NCI-H748 treated with DMSO at 0.1 percent for 48 hours (cell line): Measurements from ENCODE around the gene SPON1.
"Not testable (repeated sequence)": the region's sequence is repeated elsewhere in the genome, so short reads cannot be mapped to it uniquely, and the experiment has no call there.

Experiments used
- DNase-seq: peaks from one replicate; lab custom pipeline; 2025; lab: John Stamatoyannopoulos, UW

The SPON1 gene

DNA sequence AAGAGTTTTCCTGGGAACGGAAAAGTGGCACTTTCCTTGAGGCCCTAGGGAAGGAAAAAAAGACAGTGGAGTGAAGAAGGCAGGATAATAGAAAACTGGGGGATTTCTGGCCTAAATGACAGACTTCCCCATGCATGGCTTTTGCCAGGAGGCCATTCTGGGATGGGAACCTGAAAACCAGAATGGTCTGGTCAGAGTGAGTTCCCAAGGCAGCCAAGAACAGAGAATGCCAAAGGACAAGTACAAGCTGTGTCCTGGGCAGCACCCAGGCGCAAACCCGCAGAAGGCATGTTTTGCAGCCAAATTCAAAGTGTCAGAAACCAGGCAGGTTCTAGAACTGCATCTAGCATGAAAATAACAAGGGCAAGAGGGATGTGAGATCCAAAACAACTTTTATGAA, 162.4 kb downstream of the SPON1 start:
- DNase-seq, result no peak

DNA sequence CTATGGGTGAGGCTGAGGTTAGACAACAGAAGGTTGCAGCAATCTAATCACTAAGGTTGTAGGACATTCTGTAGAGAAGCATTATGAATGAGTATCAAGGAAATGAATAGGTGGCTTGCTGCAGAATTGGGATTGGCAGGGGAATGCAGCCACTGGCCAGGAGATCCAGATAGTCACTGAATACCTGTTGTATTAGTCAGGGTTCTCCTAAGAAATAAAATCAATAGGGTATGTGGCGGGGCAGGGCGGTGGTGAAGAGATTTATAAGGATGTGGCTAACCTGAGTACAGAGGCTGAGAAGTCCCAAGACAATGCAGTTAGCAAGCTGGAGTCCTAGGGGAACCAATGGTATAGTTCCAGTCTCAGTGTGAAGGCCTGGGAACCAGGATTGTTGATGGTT, 163.0 kb downstream of the SPON1 start:
- DNase-seq, result no peak

DNA sequence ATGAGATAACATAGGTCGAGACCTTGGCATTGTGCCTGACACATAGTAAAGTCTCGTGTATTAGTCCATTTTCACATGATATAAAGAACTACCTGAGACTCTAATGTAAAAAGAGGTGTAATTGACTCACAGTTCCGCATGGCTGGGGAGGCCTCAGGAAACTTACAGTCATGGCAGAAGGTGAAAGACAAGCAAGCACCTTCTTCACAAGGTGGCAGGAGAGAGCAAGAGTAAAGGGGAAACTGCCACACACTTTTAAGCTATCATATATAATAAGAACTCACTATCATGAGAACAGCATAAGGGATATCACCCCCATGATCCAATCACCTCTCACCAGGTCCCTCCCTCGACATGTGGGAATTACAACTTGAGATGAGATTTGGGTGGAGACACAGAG, 165.2 kb downstream of the SPON1 start:
- no peak for DNase-seq

DNA sequence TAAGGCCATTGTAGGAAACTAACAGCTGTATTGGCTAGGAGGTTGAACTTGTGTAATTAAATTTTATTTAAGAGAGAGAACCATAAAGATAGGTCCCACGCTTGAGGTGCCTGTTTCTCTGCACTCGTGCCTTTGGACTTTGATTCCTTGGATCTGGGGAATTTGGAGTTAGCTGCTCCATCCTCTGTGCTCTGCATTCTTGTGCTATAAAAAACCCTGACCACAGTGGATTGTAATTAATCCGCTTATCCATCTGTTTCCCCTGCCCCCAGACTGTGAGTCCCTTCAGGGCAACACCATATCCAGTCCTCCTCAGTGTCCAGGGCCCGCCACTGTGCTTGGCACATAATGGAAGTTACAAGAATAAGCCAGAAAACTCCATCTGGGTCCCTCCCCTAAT, 169.8 kb downstream of the SPON1 start:
- DNase-seq, result no peak

DNA sequence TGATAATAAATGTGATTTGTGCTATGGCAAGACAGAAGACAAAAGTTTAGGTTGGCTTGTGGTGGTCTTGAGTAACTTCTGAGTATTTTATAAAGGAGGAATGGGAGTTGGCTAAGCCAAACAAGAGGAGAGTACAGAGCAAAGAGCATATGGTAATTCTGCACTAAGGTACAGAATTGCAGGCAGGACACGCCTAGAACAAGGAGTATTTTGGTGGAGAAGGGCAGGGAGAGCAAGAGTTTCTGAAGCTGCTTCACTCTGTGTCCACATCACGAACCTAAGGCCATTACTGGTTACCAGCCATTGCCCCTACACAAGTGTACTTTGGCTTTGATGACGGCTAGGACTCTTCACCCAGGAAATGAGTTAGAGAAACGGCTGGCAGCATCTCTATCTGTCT, 170.9 kb downstream of the SPON1 start:
- DNase-seq, result no peak

DNA sequence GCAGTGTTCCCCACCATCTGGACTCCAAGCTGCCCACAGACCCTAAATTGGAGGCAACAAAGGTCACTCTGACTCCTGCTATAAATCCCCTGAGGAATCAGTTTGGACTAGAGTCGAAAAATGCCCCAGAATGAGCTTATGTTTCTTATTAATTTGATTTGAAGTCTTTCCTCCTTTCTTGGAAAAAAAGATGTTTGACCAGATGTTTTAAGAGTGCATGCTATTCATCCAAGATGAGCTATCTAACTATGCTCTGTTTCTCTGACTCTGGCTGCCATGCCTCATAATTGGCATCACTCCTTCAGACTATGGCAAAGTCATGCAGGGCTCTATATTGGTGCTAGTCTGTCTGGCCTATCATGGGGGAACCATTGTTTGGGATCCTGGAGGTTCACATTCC, 174.0 kb downstream of the SPON1 start:
- no peak for DNase-seq

DNA sequence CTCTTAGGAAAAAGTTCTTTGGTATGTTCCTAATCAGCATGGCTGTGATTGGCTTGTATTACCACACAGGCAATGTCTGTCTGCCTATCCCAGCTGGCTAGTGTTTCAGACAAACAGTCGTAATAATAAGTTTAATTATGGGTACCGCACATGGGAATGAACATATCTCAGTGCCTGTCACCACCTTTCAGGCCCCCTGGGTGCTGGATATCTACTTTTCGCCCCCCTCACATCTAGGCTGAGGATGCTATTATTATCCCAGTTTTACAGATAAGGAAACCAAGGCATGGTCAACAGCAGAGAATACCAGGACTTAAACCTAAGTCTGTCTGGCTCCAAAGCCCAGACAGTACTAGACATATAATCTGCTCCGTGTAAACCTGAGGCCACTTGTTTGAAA, 174.8 kb downstream of the SPON1 start:
- DNase-seq, result no peak

DNA sequence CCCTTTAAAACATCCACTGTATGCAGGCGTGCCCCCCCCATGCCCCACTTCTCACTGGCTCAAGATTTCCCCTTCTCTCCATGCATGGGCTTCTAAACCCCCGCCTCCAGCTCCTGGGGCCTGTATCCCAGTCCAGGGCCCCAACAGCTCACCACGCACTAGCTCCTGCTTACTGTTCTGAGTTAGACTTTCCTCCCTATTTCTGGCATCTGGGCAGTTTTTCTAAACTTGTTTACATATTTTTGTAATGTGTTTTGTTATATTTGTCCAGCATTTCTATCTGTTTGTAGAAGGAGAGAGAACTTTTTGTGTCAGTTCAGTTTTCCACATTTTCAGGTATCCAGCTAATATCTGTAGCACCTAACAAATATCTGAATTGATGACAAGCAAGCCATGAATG, 178.5 kb downstream of the SPON1 start:
- DNase-seq, result no peak

DNA sequence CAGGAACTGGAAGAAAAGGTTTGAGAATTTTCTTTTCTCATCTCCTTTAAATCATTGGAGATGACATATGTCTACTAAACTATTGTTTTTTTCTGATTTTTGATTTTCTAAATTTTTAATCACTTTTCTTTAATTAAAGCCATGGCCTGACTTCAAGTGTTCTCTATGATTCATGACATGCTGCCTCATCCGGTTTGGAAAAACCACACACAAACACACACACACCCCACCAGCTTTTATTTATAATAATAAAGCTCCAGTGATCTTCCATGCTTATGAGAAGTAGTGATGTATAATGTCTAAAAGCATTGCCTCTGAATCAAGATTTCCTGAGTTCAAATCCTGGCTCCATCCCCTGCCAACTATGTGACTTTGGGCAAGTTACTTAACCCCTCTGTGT, 179.2 kb downstream of the SPON1 start:
- DNase-seq, result no peak

DNA sequence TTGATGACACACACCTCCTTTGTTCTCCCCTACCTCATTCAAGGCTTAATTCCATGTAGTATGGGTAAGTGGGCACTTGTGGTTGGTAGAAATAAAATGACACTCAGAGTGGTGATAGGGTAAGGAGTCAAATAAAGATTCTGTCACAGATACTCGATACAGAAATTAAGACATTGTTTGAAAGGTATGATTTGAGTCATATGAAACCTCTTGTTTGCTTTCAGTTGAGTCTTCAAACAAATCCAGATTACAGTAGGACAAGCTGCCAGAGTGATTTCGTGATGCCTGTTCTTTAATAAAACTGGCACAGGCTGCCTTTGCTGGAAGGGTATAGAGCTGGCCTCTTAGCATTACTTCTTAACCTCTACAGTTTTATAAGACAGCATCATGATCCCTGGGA, 182.4 kb downstream of the SPON1 start:
- no peak for DNase-seq

DNA sequence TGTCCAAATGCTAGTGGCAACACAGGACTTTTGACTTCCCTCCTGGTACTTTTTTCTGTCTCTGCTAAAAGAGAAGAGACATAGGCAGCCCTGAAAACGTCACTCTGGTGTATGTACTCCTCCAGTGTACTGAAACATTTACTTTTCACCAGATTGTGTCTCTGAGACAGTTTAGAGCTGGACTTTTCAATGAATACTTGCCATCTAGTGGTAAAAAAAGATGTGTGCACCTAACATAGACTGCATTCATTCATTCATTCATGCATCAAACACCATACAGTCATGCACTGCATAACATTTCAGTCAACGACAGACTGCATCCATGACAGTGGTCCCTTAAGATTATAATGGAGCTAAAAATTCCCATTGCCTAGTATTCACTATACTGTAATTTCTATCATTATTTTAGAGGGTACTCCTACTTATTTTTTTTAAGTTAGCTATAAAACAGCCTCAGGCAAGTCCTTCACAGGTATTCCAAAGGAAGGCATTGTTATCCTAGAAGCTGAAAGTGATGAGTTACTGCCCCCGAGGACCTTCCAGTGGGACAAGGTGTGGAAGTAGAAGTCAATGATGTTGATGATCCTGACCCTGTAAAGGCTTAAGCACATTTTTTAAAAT, 186.2 kb downstream of the SPON1 start:
- no peak for DNase-seq

DNA sequence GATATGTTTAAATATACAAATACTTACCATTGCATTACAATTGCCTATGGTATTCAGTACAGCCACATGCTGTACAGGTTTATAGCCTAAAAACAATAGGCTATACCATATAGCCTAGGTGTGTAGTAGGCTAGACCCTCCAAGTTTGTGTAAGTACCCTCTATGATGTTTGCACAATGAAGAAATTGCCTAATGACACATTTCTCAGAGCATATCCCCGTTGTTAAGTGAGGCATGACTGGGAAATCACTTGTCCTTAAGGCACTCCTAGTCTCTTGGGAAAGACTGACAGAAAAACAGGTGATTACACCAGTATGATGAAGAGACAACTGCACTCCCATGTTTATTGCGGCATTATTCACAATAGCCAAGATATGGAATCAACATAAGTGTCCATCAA, 187.2 kb downstream of the SPON1 start:
- no peak for DNase-seq

DNA sequence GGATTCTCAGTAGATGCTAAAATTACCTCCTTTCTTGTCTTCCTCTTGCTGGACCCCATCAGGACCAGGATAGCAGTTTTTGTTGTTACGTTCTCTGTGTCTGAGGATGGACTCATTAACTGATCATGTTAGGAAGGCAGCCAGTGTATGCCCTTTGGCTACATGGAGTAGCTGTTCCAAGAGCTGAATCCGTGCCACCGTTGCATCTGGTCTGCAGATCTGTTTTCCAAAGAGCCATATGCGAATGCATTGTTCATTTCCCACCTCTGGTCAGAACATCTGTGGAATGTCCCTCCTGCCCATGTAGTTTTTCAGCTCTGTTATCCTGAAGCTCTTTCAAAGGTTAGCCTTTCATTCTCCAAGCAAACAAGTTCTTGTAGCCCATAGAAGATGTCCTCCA, 188.4 kb downstream of the SPON1 start:
- DNase-seq, result no peak

DNA sequence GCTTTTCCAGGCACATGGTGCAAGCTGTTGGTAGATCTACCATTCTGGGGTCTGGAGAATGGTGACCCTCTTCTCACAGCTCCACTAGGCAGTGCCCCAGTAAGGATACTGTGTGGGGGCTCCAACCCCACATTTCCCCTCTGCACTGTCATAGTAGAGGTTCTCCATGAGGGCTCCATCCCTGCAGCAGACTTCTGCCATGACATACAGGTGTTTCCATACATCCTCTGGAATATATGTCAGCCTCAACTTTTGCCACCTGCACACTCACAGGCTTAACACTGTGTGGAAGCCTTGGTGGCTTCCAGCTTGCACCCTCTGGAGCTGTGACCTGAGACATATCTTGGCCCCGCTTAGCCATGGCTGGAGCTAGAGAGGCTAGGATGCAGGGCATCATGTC, 191.6 kb downstream of the SPON1 start:
- DNase-seq, result not testable (repeated sequence)

DNA sequence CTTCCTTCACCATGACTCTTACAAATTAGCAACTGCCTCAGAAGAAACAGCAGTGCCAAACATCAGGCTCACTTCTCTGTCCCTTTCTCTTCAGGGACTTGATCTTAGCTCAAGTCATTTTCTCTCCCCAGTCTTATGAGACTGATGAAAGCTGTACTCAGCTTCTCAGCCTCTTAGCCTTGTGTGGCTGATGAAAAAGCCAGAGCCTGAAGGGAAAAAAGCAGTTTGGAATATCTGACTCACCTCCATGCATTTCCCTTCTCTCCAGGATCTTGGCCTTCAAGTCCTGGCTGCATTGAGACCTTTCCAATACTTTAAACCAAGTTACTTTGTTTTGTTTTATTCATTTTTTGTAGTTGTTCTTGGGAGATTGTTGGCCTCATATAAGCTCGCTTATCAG, 195.9 kb downstream of the SPON1 start:
- DNase-seq, result no peak

DNA sequence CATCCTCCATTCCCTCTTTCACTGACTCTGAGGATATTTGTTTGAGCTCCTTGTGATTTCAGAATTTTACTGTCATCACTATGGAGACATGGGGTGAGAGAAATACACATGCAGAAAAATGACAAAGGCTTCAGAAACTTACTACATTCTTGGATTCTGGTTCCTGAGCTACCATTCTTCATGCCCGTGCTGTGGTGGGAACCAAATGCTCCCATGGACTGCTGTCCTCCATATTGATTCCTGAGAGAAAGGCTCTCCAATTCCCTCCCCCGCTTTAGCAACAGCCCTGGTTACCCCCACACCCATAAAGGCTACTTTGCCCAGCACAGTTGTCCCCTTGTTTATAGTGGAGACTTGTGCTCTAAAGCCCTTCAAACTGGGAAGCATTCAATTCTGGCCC, 201.1 kb downstream of the SPON1 start:
- no peak for DNase-seq

DNA sequence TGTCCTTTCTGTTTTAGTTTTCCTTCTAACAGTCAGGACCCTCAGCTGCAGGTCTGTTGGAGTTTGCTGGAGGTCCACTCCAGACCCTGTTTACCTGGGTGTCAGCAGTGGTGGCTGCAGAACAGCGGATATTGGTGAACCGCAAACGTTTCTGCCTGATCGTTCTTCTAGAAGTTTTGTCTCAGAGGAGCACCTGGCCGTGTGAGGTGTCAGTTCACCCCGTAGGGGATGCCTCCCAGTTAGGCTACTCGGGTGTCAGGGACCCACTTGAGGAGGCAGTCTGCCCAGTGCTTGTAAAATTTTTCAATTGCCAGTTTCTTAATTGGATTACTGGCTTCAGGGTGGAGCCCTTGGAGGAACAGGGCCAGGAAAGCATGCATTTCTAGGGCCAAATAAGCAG, 211.2 kb downstream of the SPON1 start:
- not testable (repeated sequence) for DNase-seq

DNA sequence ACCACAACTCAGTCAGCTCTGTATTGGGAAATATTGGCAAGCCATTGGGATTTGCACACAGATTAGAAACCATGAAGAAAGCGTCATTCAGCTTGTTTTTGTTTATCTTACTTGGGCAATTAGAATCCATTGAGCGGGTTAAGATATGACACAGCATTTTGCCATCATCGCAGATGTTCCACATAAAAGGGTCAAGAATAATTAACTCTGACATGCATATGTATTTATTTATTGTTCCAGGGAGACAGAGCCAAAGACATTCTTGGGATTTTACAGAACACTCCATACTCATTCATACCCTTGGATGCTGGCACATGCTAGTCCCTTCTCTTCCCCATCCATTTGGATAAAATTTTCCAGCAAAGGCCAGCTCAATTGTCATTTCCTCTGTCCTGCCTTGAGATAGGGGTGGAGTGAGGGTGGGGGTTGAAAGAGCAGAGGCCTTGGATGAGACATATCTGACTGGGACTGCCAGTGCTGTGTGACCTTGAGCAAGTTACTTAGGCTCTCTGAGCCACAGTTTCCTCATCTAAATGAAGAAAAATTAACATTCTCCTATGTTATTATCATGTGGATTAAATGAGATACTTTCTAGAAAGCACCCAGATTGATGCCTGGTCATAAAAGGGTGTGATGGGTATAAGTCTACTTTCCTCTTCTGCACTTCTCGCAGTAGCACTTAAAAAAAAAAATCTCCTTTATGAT, 216.7 kb downstream of the SPON1 start:
- no peak for DNase-seq

DNA sequence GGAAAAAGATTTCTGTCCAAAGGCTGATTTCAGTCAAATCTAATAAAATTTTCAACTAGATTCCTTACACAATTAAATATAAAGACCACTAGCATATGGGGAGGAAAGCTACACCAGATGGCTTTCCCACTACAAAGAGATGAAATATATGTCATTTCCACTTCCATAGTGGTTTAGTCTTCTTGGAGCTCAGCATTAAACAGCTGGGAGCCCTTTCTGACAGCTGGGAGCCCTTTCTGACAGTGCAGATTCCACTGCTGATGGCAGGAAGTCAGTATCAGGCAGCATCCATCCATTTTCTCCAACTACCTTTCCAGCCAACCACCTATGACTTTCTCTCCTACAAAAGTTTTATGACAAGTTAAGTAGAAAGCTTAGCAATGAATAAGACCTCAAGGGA, 218.6 kb downstream of the SPON1 start:
- no peak for DNase-seq

DNA sequence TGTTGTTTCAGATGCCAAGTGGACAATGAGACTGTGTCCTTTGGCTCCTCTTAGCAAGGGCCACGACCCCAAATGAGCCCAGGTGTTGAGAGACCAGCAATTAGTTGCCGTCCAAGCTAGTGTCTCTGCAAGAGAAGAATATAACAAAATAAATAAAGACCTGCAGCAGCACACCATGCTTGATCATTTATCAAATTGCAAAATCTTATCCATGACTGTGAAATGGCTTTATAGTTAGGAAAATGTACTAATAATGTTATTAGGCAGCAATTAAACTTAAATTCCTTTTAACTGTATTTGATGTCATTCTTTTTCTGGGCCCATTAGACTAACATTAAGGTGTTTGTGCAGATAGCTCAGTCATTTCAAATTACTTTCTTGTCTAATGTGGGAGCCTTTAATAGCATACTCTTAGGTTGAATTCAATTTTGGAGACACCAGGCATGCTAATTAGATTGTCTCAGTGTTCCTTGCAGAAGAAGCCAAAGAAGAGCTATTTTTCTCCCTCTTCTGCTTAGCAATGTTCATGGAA, 220.4 kb downstream of the SPON1 start:
- DNase-seq, result no peak

DNA sequence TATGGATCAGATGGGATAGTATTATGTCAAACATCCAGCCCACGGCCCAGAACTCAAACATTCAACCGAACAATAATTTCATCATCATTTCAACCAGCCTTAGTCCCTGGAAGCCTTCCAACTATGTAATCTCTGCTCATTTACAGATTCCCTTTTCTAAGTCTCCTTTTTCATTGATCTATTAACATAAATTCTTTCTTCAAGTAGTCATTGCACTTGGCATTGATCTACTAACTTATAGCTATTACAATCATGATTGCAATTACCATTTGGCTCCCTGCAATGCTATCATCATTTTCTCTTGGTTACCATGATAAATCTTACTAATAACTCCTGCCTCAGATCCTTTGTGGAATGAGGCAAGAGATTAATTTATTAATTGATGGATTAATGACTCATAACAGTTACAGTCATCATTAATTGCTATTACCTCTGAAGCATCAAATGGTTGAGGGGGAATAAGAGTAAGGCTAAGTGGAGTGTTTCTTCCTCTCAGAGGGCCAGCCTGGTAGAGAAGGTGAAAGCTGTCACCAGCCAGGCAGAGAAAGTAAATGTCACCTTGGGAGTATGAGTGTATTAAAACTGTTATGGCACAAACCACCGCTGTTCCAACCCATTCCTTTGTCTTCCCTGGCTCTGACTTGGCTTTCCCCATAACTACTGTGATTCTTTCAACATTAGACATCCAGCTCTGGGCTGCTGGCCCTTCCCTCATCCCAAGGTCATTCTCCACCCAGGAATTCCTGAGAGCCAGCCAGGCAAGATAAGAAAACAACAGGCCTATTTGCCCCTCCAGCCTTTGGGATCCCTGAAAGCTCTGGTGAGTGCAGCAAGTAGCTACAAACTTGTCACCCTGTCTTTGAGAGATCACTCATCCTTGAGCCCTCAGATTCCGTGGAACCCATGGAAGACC, 221.8 kb downstream of the SPON1 start:
- no peak for DNase-seq

DNA sequence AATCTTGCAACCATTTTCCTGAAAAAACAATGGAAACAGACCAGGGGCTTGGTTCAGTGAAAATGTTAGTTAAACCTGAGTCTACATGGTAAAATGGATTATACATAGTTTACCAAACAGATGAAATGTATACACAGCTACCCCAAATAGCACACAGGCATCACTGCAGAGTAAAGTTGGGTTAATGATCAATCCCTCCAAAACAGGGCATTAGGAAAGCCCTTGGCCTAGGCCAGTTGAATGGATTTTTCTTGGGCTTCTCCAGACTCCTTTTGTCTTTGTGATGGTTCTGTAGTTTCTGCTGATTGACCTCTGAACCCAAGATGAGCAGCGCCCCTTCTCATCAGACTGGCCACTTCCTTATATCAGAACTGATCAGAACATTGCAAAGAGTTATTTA, 222.9 kb downstream of the SPON1 start:
- DNase-seq, result no peak
